GM18526 (cell line): Measurements from ENCODE around the gene KRTAP24-1.

Source experiments
- POLR2A ChIP-seq: IDR thresholded peaks from 3 replicates; pipeline ENCODE4 v1.6.1; 2011; ENCODE audit not compliant: insufficient read length; ENCODE audit errors: extremely low read depth

The KRTAP24-1 gene, protein sequence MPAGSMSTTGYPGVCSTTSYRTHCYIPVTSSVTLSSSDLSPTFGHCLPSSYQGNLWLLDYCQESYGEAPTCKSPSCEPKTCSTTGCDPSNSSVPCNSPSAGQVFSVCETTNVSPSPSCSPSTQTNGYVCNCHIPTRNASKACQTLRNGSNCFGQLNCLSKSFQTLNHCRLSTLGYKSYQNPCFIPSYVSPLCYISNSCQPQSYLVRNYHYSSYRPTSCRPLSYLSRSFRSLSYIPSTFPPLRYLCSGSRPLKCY

DNA sequence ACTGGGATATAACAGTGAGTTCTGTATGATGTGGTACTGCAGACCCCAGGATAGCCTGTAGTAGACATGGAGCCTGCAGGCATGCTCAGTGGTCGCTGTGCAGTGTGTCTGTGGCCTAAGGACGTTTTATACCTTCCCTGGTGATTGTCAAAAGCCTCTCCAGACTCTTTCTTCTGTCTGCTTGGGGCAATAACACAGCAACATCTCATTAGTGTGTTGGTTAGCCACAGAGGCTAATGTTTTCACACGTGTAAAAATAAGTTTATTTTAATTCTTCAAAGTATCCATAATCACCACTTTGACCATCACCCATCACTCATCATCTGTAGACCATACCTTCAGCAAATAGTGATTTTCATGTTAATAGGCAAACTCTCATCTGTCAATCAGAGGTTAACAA lies at the start of gene KRTAP24-1:
Gene KRTAP24-1 (minus strand): TSS at position 101 of the 400 bp plus-strand sequence. CDS start 18 bp downstream, at position 83.
- no peak for TF ChIP-seq POLR2A

DNA sequence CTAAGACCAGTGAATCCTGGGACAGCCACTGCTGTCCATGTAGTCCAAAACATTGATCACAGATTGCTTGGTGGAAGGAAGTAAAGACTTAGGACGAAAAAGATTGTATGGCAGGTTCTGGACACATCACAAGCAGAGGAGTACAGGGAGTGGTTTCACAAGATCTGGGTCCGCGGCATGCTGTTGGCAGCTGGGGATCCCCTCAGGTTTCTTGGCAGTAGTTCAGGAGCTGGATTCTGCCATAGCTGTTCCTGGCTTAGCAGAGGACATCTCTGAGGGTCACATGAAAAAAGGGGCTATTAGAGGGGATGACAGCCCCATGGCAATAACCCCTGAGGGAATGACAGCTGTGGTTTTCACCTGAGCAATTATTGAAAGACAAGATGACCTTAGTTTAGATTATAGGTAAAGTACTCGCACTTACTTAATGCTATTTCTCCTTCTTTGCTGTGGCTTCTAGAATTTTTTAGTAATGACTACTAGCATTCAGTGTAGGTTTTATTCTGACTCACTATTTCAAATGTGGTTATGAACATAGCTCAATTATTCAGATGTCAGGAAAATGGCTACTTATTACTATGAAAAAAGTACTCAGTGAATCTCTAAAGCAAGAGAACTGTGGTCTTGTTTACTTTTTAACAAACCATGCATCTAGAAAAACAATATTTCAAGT lies 46.6 kb upstream of the KRTAP24-1 start:
- TF ChIP-seq POLR2A = no peak

DNA sequence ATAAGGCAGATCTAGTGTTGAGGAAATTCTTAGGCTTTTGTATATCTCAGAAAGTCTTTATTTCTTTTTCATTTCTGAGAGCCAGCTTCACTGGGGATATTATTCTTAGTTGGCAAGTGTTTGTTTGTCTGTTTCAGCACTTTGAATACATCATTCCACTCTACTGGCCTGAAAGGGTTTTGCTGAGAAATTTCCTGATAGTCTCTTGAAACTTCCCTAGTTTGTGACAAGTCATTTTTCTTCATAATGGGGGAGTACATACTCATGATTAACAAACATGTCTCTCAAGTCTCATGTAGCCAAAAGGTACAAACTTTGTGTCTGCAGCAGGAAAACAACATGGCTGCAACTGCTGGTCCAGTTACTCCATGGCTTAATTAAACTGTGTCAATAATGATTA lies 43.6 kb upstream of the KRTAP24-1 start:
- no peak for TF ChIP-seq POLR2A

DNA sequence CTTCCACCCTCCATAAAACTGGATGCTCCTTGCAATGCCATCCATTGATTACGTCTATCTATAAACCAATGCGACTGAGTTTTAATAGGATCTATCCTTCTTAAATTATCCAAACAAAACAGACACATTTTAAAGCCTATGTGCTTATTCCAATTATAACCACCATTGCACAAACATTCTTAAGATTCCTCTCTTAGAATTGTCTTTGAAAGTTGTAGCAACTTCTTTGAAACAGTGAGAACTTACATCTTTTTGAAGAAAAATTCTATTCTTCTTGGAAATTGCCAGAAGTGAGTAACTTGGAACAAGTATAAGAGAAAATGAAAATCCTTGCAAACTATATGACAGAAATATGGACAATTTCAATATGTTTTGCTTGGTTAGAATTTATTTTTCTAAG lies 37.5 kb upstream of the KRTAP24-1 start, which contains the start of gene KRTAP26-1:
Gene KRTAP26-1 (minus strand): TSS at position 101 of the 400 bp plus-strand sequence. CDS start 280 bp downstream, outside the sequence.
- no peak for TF ChIP-seq POLR2A

DNA sequence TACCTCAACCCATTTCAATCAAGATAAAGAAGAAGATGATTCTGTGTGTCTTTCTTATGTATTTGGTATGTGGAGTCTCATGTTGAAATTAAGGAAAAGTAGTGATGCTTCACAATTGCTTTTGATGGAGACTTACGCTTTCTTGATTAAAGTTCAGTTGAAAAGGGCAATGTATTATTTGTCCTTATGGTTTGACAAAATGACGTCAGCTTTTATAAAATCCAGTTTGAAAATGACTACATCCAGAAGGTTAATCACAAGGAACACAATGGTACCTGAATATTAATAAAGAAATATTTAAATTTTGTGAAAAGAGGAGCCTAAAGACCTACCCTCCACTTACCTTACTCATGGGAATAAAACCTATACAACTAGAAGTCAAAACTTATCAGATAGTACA lies 33.0 kb upstream of the KRTAP24-1 start:
- TF ChIP-seq POLR2A = no peak

DNA sequence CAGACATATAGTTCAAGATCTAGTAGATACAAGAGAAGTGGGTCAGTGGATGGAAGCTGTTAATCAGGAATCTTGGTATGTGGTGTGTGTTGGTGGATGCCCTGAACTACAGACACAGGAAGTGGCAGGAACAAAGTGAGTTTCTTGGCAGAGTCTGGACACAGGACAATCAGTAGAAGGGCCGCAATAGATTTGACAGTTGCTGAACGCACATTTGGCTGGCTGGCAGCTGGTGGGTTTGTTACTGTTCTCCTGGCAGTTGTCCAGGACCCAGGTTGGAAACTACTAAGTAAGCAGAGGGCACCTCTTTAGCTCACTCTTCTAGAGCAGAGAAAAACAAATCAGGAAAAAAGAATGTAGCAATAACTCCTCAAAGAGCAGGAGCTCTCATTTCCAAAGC lies 24.1 kb upstream of the KRTAP24-1 start:
- TF ChIP-seq POLR2A = no peak

DNA sequence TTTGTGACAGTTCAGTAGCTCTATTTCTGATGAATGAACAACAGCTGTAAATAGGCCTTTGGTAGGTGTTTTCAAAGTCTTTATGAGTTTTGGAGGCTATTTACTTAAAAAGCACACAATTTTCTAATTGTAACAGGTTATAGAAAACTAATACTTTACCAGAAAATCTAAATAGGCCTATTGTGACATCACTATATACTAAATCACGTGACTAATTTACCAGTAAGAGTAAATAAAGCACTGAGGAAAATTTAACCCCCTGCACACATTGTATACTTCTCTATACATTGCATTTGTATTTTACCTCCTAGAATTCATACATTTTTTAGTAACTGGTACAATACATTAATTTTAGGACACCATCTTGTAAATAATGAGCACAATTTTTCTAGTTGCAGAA lies 22.4 kb upstream of the KRTAP24-1 start:
- TF ChIP-seq POLR2A = no peak

DNA sequence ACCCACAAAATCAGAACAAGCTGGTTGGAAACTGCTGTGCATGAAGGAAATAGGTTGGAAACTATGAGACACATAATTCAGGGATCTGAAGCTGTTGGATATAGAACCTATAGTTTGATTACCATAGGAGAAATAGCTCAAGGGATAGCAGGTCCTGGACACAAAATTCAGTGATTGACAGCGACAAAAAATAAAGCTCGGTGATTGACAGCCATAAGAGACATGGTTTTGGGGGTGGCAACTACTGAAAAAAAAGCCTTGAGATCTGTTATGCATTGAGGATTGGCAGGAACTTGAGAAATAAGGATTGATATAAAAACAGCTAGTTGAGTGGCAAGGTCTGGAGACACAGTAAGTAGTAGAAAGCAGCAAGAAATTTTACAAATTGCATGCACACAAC lies 6.5 kb upstream of the KRTAP24-1 start, which contains the start of gene KRTAP25-1:
Gene KRTAP25-1 (minus strand): TSS at position 300 of the 400 bp plus-strand sequence. CDS start 24 bp downstream, at position 276.
- no peak for TF ChIP-seq POLR2A

DNA sequence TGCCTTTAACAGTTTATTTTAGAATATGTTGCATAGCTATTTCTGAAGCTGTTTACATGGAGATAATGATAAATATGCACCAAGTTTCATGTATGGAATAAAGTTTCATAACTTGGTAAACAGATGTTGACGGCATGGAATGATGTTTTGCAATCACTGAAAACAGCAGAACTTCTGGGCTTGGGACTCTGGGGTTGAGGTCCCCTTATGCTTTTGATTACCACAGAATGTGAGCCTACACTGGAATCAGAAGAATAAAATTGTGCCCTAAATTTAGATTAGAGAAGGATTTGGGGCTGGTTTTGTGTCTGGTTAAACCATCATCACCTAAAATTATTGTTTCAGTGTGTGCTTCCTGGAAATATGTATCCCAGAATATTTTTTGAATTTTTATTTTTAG lies 11.1 kb downstream of the KRTAP24-1 start:
- no peak for TF ChIP-seq POLR2A

DNA sequence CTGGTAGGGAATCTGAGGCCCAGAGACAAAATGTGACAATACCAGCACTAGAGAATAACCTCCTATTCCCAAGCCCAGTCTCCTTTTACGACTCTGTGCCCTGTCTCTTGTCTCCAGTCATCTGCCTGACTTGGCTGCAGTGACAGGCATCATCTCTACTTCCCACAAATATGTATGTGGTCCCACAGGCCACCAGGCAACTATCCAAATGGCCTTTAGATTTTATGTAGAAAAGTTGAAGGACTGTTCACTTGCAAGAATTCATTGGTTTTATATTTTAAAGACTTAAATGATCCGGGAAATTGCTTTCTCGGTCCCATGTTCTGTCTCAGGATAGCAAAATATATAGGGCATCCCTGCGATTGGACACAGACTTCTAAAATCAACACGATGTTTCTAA lies 11.6 kb downstream of the KRTAP24-1 start:
- TF ChIP-seq POLR2A = no peak

DNA sequence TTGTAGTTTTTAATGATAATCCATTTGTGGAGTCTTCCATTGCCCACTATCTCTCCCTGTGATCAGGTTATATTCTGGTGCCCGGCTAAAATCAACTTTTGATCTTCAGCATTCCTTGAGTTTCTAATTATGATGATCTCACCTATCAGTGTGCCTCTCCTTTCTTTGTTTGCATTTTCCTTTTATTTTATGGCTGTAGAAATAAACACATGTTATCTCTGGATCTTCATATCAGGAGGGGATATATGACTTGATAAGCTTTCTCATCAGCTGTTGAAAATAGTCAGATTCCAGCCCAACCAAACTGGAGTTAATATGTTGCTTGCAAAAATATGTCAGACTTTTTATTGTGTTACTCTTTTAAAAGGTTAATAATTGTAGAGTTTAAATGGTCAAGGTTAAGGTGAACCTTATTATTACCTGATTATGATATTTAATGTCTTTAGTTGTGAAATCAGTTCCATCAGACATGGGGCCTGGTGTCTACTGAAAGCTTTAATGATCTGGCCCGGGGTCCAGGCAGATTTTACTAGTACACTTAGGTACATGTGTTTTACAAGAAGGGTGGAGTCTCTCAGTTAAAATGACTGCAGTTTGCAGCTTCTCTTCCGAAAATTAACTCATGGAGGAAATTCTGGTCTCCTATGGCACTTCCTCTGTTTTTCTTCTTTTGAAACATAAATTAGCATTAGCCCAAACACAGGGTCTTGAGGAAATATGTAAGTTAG lies 12.8 kb downstream of the KRTAP24-1 start:
- TF ChIP-seq POLR2A = no peak

DNA sequence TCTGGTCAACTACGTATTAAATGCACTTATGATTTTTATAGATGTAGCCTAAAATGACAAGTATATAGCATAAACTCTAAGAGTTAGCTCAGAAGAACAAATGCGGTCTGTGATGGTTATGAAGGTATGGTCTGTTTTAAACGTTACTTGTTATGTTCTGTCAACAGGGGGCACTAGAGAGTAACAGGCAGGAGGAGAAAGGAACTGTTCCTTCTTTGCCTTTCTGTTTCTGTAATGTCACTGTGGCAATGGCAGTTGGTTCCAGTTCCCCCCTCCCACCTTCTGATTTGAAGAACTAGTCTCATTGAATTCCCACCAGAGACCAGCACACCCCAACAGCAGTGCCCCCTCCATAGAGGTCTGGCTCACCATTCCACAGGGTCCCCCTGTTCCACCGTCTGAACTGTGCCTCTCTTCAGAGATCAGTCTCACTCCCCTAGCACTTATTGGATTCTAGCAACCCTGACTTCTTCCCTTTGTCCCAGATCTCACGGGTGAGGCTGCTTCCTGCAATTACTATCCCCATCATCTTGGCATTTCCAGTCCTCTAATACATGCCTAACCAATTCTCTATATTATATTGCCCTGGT lies 14.0 kb downstream of the KRTAP24-1 start:
- no peak for TF ChIP-seq POLR2A

DNA sequence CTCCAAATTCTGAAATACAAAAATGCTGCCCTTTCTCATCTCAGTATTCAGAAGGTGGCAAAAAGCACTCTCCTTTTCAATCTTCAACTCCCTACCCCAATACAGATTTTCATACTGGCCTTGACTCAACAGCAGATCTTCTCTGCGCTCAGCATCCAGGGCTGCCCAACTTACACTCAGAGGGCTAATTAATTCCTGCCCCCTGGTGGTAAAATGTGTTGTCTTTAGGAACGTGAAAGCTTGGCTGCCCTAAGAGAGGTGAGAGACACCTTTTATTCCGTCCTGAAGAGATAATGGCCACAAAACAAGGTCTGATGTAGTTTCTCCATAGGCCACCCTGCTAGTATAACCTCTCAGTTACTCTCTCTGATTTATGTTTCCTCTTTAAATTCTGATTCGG lies 25.0 kb downstream of the KRTAP24-1 start:
- TF ChIP-seq POLR2A = no peak

DNA sequence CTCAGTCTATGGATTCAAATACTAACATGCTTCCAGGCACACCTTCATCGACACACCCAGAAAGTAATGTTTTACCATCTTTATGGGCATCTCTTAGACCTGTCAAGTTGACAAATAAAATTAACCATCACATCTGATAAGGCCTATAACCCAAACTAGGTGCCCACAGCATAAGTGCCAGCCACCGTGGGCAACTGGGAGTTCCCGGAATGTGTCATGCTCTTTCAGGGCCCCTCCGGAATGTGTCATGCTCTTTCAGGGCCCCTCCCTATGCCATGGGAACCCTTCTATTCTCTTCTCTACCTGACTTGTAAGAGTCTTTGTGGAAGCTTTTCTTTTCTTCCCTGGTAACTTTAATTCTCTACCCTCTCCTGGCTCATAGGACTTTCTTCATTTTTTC lies 26.6 kb downstream of the KRTAP24-1 start:
- TF ChIP-seq POLR2A = no peak

DNA sequence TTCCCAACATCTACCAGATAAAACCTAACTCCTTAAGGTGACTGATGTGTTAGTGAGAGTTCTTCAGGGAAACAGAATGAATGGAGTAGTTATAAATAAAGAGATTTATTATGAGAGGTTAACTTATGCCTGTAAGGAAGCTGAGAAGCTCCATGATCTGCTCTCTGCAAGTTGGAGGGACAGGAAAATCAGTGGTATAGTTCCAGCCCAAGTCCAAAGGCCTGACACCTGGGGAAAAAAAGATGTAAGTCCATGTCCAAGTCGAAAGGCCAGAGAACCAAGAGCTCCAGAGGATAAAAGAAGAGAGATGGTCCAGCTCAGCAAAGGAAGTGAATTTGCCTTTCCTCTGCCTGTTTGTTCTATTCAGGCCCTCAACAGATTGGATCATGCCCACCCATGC lies 27.1 kb downstream of the KRTAP24-1 start:
- no peak for TF ChIP-seq POLR2A
